HG02973 (cell line): ENCODE data around the gene RUBCN.
"Not testable (repeated sequence)": the region's sequence is repeated elsewhere in the genome, so short reads cannot be mapped to it uniquely, and the experiment has no call there.

Experiments used
- ATAC-seq: cut with Tn5 transposase; IDR thresholded peaks from one replicate; pipeline ENCODE4 v1.9.1; 2021; ENCODE audit warnings: moderate library complexity; ENCODE audit not compliant: unreplicated experiment

RUBCN gene

DNA sequence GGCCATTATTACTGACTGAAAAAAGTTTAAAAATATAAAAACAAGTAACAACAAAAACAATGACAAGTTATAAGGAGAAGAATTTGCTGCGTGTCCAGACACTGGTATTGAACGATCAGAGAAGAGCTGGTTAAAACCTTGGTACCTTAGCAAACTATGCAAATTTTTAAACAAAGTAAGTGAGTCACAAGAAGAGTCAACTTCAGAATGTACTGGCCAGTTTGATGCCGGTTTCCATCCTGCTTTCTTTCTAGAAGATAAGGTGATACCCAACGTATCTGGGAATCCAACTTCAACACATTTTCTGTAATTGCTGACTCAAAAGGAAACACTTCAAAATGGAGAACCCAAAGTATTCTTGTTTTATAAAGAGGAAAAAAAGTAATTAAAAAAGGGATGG, 49.8 kb downstream of the RUBCN start:
- ATAC-seq = no peak

DNA sequence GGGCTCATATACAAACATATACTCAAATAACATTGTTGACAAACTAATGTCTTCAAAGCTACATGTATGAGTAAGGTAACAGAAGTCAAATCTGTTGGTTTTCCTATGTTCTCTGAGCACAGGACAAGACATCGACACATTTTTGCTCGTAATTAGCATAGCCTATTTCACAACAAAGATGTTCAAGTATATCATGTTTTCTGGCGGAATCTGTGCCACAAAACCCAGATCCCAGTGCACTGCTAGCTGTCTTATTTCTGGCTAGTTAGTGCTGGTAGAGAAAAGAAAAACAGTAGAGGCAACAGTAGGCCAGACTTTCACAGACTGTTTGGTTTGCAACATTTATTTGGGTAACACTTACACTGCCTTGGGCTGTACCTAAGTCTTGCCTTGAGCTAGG, 51.2 kb downstream of the RUBCN start:
- ATAC-seq = no peak

DNA sequence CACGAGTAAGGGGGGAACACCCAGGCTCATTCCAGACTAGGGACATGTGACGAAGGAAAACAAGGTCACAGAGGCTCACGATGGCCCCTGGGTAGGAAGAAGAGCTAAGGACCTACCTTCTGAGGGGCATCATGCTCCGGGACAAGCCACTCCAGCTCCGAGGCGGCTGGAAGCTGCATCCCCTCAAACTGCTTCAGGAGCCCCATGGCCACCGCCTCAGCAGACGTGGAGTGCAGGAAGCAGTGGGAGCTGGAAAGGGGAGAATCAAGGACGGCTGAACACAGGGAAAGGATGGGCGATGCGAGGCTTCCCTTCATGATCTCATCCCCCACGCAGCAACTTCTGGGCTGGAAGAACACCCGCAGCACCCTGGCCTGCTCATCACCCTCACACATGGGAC, 53.5 kb downstream of the RUBCN start:
- no peak for ATAC-seq

- no peak for ATAC-seq
Measured at GRCh38 chr3:197682713-197683112, 54.0 kb downstream of the RUBCN start.

DNA sequence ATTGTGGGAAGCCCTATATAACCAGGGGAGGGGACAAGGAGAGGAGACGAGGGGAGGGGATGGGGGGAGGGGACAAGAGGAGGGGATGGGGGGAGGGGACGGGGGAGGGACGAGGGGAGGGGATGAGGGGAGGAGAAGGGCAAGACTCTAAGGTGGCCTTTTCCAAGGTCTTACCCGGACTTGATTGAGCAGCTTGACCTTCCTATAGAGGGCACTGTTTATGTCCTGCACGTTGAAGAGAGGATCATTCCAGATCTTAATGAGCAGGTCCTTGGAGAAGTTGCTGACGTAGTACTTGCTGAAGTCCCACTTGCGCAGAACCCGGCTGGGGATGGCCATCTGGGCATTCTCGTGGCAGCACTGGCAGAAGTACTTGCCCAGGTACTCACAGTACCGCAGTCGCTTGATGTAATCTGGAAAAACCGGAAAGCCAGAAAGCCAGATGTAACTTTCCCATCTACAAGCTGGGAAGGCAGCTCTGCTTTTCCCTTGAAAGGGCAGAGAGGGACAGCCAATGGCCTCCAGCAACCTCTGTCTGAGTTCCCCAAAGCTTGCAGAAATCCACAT, 55.7 kb downstream of the RUBCN start:
- no peak for ATAC-seq

- no peak for ATAC-seq
Measured at GRCh38 chr3:197675951-197676350, 60.8 kb downstream of the RUBCN start.

GRCh38 chr3:197675563-197675860, 61.2 kb downstream of the RUBCN start:
- no peak for ATAC-seq

DNA sequence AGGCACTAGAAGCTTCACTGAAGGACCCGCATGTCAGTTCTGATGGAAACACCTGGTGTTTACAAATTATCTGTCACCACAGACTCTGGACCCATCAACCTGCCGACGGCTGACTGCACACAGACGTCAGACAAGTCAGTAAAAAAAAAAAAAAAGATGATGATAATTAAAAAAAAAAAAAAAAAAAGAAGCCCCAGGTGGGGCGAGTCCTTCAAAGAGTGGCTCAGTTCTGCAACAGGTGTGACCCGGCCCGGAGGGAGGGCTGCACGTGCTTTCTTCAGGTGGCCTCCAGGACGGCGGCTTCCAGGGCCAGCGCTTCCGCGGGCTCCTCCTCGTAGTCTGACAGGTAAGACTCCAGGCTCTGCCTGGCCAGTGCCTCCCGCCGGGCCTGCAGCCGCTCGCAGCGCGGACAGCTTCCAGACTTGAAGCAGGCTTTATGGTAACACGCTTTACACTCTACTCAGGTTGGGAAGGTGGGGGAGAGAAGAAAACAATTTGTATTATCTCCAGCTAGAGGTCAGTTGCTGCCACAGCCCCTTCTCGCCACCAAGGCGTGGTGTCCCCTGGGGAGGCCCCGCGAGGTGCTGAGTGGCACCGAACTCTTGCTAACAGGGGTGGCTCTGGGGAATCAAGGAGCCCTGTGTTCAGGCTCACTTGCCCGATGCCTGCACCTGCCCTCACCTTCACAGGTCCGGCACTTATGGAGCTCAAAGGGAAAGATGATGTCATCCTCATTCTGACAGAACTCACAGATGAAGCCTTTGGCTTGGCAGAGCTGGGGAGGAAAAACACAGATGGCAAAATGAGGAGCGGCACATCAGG, 61.8 kb downstream of the RUBCN start:
- ATAC-seq = no peak

DNA sequence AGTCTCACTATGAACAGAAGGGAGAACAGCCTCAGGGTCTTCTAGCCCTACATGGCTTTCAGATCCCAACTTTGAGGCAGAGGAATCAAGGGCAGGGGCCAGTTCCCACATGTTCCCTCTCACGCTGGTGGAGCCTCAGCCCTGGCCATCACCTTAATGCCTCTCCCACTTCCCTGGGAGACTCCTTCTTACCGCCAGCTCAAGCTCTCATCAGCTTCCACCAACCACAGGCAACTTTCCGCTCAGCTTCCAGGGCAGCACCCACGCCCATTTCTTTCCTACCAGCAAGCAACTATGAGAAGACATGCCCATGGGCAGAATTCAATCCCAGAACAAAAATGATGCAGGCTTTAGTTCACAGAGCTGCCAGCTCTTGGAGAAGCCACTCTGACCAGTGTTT, 63.5 kb downstream of the RUBCN start:
- ATAC-seq = no peak

DNA sequence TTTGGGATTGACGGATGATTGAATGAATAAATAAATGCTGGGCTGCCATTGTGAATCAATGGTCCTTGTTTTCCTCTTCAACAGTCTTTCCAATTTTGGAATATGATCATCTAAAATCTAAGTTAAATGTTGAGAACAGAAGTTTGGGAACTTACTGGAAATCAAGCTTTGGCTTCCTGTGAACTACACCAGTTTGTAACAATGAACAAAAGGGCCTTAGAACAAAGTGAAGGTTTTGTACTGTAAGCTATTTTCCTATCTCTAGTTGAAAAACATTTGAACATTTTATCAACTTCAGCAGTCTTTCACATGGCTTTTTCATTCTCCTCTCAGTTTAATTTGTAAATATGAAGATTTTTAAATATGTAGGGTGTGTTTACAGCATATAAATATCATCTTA, 66.3 kb downstream of the RUBCN start:
- no peak for ATAC-seq

GRCh38 chr3:197667968-197668367, 68.7 kb downstream of the RUBCN start:
- ATAC-seq = no peak

GRCh38 chr3:197667293-197667692, 69.4 kb downstream of the RUBCN start:
- not testable (repeated sequence) for ATAC-seq

DNA sequence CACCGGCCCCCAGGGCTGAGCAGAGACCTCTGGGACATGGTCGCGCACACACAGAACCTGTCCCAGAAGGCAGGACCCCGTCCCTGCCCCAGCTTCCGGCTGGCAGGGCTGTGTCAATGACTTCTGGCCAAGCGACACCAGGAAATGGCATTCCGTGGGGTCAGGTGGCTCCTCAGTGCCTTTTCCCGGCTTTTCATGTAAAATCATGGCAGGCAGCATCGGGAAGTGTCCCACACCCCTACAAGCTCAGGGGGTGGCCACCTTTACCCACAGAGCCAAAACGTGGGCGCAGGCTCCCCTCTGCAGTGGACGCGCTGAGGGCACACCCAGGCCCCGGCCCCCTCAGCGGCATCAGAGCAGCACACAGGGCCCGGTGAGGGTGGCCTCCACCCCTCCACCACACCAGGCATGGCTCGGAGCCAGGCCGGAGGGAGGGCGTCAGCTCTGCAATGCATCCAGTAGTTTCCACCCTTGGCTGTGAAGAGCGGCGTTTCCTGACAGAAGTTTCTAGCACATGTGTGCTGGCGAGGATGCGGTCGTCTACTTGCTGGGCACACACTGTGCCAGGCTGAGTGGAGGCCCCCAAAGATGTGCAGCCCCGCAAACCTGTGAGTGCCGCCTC, 70.4 kb downstream of the RUBCN start:
- ATAC-seq = not testable (repeated sequence)

GRCh38 chr3:197665549-197665948, 71.2 kb downstream of the RUBCN start:
- not testable (repeated sequence) for ATAC-seq

DNA sequence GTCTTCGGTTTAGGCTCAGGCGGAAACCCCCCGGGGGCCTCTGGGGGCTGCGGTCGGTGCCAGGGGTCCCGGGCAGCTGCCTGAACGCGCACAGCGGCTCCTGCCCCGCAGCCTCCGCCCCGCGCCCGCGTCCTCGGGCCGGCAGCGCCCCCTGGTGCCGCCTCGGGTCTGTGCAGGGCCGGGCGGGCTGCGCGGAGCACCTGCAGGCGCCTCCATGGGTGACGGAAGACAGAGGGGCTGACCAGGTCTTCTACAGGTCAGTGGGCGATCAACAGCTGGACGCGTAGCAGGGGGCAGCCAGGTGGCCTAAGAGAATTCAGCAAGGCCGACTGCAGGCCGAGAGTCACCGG, 71.6 kb downstream of the RUBCN start:
- ATAC-seq = peak; percentile 81

DNA sequence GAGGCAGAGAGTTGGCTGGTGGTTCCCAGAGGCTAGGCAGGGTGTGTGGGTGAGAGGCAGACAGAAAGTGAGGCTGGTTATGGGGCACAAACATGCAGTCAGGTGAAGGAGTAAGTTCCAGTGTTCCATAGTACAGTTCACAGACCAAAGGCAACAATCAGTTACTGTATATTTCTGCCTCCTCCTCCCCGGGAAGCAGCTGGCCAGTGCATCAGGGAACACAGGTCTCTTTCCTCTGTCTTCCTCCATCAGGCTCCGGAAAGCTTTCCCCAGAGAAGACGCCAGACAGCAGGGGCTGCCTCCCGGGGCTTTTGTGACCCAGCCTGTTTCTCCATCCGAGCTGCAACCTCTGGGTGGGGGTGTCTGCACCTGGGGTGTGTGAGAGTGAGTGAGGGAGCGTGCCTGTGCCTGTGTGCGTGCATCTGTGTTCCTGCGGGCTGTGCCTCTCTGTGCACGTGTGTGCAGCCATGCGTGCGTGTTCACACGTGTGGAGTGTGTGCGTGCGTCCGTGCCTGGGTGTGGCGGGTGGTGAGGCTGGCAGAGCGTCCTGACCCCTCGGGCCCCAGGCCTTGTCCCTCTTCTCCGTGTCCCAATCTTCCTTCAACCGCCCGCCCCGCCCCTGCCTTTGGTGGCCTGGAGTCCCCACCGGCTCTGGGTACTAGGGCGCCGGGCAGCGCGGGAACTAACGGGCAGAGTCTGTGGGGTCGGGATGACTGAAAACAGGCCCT, 72.1 kb downstream of the RUBCN start:
- peak; percentile 36 for ATAC-seq

GRCh38 chr3:197663367-197664140, 73.2 kb downstream of the RUBCN start:
- not testable (repeated sequence) for ATAC-seq

GRCh38 chr3:197662352-197662751, 74.4 kb downstream of the RUBCN start:
- not testable (repeated sequence) for ATAC-seq

DNA sequence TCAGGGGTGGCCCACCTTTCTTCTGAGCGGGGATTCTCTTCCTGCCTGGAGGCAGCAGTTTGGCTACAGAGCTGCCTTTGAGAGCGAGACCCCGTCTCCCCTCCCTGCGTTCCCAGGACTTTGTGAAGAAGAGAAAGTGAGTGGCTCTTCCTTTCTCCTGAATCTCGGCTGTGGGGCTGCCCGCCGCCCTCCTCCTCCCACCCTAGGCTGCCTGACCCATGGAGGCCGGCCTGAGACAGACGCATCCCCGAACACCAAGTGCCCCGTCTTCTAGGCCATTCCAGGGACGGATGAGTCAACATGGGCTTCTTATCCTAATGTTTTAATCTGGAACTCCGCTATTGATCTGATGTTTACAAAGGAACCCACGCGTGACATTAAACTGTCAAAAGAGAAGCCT, 74.8 kb downstream of the RUBCN start:
- not testable (repeated sequence) for ATAC-seq

- not testable (repeated sequence) for ATAC-seq
Measured at GRCh38 chr3:197661234-197661834, 75.4 kb downstream of the RUBCN start.

GRCh38 chr3:197659701-197660100, 77.0 kb downstream of the RUBCN start:
- ATAC-seq = not testable (repeated sequence)
